ENCODE measurements around the gene FRMD5. TPM values are rescaled to one million over a fixed set of nuclear protein-coding genes. Genes with fewer than 3 reads are reported as not detected.

Gene FRMD5
- total RNA-seq, 4 donors from 2014 or later = 0.13 to 0.37 (median 0.24) TPM; not detected in 1

- DNase-seq (ENCODE audit: low spot score) = no peak
- no peak for ATAC-seq (ENCODE audit: low FRiP score)
- TF ChIP-seq, protein P1, sequence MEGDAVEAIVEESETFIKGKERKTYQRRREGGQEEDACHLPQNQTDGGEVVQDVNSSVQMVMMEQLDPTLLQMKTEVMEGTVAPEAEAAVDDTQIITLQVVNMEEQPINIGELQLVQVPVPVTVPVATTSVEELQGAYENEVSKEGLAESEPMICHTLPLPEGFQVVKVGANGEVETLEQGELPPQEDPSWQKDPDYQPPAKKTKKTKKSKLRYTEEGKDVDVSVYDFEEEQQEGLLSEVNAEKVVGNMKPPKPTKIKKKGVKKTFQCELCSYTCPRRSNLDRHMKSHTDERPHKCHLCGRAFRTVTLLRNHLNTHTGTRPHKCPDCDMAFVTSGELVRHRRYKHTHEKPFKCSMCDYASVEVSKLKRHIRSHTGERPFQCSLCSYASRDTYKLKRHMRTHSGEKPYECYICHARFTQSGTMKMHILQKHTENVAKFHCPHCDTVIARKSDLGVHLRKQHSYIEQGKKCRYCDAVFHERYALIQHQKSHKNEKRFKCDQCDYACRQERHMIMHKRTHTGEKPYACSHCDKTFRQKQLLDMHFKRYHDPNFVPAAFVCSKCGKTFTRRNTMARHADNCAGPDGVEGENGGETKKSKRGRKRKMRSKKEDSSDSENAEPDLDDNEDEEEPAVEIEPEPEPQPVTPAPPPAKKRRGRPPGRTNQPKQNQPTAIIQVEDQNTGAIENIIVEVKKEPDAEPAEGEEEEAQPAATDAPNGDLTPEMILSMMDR (IDR thresholded peaks at IDR 0.05) = no peak
Observed at GRCh38 chr15:43969802-43970375, 225.2 kb downstream of the FRMD5 start.

DNA sequence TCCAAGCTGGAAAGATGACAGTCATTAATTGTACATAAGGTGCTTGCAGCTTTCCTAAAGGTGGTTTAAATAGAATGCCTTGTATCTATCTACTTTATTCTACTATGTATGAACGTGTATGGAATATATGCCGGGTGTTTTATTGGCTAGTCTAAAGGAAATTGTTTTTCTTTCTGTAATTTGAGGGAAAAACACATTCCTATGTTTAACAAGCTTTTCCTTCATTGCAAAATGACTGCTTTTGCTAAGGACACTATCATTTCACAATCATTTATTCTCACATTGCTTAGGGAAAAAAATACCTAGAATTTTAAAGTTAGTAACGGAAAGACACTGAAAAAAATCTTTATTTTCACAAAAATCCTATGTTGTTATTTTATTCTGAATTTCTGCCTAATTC lies 226.5 kb downstream of the FRMD5 start:
- no peak for ATAC-seq (ENCODE audit: low FRiP score)
- TF ChIP-seq, protein P1 (IDR thresholded peaks at IDR 0.05) = no peak
- DNase-seq (ENCODE audit: low spot score) = no peak

DNA sequence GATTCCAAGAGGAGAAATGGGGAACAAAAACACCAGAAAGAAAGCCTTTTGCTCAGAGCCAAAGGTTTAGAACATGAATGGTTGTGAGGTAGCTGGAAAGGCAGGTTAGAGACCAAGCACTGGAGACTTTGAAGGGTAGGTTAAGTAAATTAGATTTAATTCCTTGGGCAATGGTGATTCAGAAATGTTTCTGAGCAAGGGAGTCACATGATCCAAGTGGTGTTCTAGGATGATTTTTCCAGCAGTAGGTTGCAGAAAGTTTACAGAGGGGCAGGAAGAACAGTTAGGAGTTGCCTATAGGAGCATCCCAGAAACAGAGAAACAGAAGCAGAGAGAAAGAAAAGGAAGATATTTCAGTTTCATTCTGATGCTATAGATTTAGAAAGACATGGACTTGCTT lies 228.4 kb downstream of the FRMD5 start:
- TF ChIP-seq, protein P1 (IDR thresholded peaks at IDR 0.05) = no peak
- DNase-seq (ENCODE audit: low spot score) = no peak
- no peak for ATAC-seq (ENCODE audit: low FRiP score)

DNA sequence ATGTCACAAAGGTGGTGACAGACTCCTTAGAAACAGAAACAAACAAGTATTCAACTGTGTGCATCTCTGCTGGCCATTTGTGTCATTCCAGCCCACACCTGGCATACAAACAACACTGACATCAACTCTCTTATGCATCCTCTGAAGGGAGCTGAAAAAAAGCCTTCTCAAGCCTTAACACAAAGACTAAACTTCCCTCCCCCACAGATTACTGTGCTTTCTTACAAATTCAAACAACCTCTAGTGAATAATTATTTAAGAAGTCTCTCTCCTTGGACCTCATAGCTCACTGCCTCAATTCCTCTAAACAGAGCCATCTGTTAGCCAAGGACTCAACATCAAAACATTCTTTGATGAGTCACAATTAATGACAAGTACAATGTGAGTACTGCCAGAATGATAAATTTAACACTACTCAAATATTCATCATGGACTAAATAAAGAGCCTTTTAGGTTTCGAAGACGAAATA lies 236.2 kb downstream of the FRMD5 start:
- TF ChIP-seq, protein P1 (IDR thresholded peaks at IDR 0.05) = no peak
- ATAC-seq (ENCODE audit: low FRiP score) (no peak), DNase-seq (ENCODE audit: low spot score) (no peak)

- TF ChIP-seq, protein P1 (IDR thresholded peaks at IDR 0.05) = no peak
- ATAC-seq (ENCODE audit: low FRiP score) (no peak), DNase-seq (ENCODE audit: low spot score) (no peak)
Observed at GRCh38 chr15:43957724-43958123, 237.3 kb downstream of the FRMD5 start.

GRCh38 chr15:43955140-43955539 lies 239.9 kb downstream of the FRMD5 start:
- DNase-seq (ENCODE audit: low spot score) (no peak), ATAC-seq (ENCODE audit: low FRiP score) (no peak)
- TF ChIP-seq, protein P1 (IDR thresholded peaks at IDR 0.05) = no peak

GRCh38 chr15:43954181-43954621 lies 240.9 kb downstream of the FRMD5 start:
- TF ChIP-seq, protein P1 (IDR thresholded peaks at IDR 0.05) = no peak
- ATAC-seq (ENCODE audit: low FRiP score) (no peak), DNase-seq (ENCODE audit: low spot score) (no peak)

Data from omental fat pad (tissue), 4 donors.